Natural killer cell (primary cell): ENCODE results near the gene KAZN. TPM values are rescaled to one million over a fixed set of nuclear protein-coding genes. Genes with fewer than 3 reads are reported as not detected.

Source experiments
- ATAC-seq, 3 donors: fragments of 150-1000 bp in 2 of 3; fragments of 200-7000 bp in 1 of 3; cut with Tn5 transposase; 1 replicate in 1 of 3; 2 replicates in 2 of 3; pipeline ENCODE4 v1.10.0; 2021; ENCODE audit warnings: mild to moderate bottlenecking in 2 of 3, moderate library complexity in 2 of 3
- DNase-seq, 2 donors: peaks; one replicate each; pipeline versions ENCODE4 v3.0.0 to v3.0.0-alpha.2; 2013 to 2021; ENCODE audit warnings: mixed read lengths in 1 of 2
- H3K27ac ChIP-seq: one replicate; pipeline ENCODE4 v1.5.1; 2013; ENCODE audit warnings: mild to moderate bottlenecking, low read length
- H3K27me3 ChIP-seq: one replicate; pipeline ENCODE4 v1.6.1; 2013; ENCODE audit warnings: low read length; ENCODE audit not compliant: control insufficient read depth, insufficient read depth
- H3K36me3 ChIP-seq: one replicate; pipeline ENCODE4 v1.6.1; 2013; ENCODE audit warnings: low read length; ENCODE audit not compliant: control insufficient read depth, insufficient read depth
- H3K4me1 ChIP-seq: one replicate; pipeline ENCODE4 v1.6.1; 2013; ENCODE audit warnings: low read length; ENCODE audit not compliant: control insufficient read depth, insufficient read depth
- H3K4me3 ChIP-seq: one replicate; pipeline ENCODE4 v1.5.1; 2013; ENCODE audit warnings: low read length
- H3K9me3 ChIP-seq: one replicate; pipeline ENCODE4 v1.6.1; 2013; ENCODE audit warnings: low read length; ENCODE audit not compliant: control insufficient read depth, insufficient read depth
- H3K27ac Mint-ChIP-seq, 2 donors: one replicate each; pipeline ENCODE4 v1.8.0; 2022; ENCODE audit warnings: mild to moderate bottlenecking in 2 of 2, mixed read lengths in 2 of 2, moderate library complexity in 1 of 2
- H3K27me3 Mint-ChIP-seq, 2 donors: one replicate each; pipeline ENCODE4 v1.8.0; 2022; ENCODE audit warnings: low read depth in 2 of 2, mixed read lengths in 2 of 2
- H3K36me3 Mint-ChIP-seq: one replicate; pipeline ENCODE4 v1.8.0; 2022; ENCODE audit warnings: mixed read lengths
- H3K4me1 Mint-ChIP-seq, 2 donors: one replicate each; pipeline ENCODE4 v1.8.0; 2022; ENCODE audit warnings: mixed read lengths in 2 of 2
- H3K4me3 Mint-ChIP-seq: one replicate; pipeline ENCODE4 v1.8.0; 2022; ENCODE audit warnings: mild to moderate bottlenecking, moderate library complexity, mixed read lengths
- H3K9me3 Mint-ChIP-seq, 2 donors: one replicate each; pipeline ENCODE4 v1.8.0; 2022; ENCODE audit warnings: mixed read lengths in 2 of 2
- WGBS: methylation state at CpG from one replicate; pipeline ENCODE4 v1.1.7; 2013; ENCODE audit warnings: missing lambda C conversion rate; ENCODE audit not compliant: insufficient coverage; 5-methylcytosine and 5-hydroxymethylcytosine counted together
- intact Hi-C: fragments of 100-400 bp; cut with micrococcal nuclease; formaldehyde crosslinking; loops from one replicate; pipeline ENCODE4 v1.14.2; 2022
- total RNA-seq, 4 donors: library from RNA; stranded (reverse); fragments of 120-200 nt in 1 of 4; gene quantifications; one replicate each; pipeline versions ENCODE4 v1.2.3 to v1.2.4, GENCODE V29; 2013 to 2022
- TF ChIP-seq, protein P1 (sequence below): fragments of 200-600 bp; IDR thresholded peaks from one replicate; pipeline ENCODE4 v1.8.0; 2022; ENCODE audit warnings: antibody characterized with exemption

KAZN gene
- total RNA-seq, 3 donors from 2014 or later (not counting 1 experiment from before 2014, with no cell fraction given): 1.2 to 2.0 (median 1.7) TPM

- Mint-ChIP-seq H3K9me3 (no peaks in the 10 kb centered on the region), H3K36me3 (no peaks in the 10 kb centered on the region), H3K27me3 (peaks cover 0 to 3% of the 10 kb centered on the region in 2 donors), H3K4me1 (no peaks in the 10 kb centered on the region), H3K4me3 (no peak overlapping the region), H3K27ac (no peak overlapping the region)
- 91% methylated on average over 13 of the region's 13 CpGs for WGBS
- intact Hi-C loops: no loop called here
- Histone ChIP-seq H3K36me3 (no peaks in the 10 kb centered on the region), H3K4me3 (no peak overlapping the region), H3K27ac (no peak overlapping the region), H3K9me3 (no peaks in the 10 kb centered on the region), H3K4me1 (no peaks in the 10 kb centered on the region), H3K27me3 (no peaks in the 10 kb centered on the region)
- TF ChIP-seq, protein P1, sequence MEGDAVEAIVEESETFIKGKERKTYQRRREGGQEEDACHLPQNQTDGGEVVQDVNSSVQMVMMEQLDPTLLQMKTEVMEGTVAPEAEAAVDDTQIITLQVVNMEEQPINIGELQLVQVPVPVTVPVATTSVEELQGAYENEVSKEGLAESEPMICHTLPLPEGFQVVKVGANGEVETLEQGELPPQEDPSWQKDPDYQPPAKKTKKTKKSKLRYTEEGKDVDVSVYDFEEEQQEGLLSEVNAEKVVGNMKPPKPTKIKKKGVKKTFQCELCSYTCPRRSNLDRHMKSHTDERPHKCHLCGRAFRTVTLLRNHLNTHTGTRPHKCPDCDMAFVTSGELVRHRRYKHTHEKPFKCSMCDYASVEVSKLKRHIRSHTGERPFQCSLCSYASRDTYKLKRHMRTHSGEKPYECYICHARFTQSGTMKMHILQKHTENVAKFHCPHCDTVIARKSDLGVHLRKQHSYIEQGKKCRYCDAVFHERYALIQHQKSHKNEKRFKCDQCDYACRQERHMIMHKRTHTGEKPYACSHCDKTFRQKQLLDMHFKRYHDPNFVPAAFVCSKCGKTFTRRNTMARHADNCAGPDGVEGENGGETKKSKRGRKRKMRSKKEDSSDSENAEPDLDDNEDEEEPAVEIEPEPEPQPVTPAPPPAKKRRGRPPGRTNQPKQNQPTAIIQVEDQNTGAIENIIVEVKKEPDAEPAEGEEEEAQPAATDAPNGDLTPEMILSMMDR: no peak
- no peak for ATAC-seq
- no peak for DNase-seq
Observed at GRCh38 chr1:14678011-14678638, 79.6 kb downstream of the KAZN start.

GRCh38 chr1:14679027-14679688 is 80.7 kb downstream of the KAZN start:
- WGBS: 81% methylated on average over 10 of the region's 10 CpGs
- H3K9me3 ChIP-seq: peaks cover under 1% of the 10 kb centered on the region

DNA sequence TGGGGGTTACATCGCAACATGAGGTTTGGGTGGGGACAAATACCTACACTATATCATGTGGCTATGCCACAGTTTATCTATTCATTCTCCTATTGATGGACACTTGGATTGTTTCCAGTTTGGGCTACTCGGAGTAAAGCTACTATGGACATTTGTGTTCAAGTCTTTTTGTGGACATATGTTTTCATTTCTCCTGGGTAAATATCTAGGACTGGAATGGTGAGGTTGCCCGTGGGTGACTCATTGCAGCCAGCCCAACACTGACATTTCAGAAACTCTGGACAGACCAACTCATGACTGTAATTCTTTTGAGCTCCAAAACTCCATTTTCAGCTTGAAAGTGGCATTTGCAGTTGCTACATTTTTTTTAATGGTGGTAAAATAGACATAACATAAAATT is 82.7 kb downstream of the KAZN start:
- DNase-seq (no peak), ATAC-seq (no peak)
- Histone ChIP-seq H3K36me3 (no peaks in the 10 kb centered on the region), H3K27me3 (no peaks in the 10 kb centered on the region), H3K27ac (no peak overlapping the region), H3K4me3 (no peak overlapping the region), H3K9me3 (peaks cover 4% of the 10 kb centered on the region), H3K4me1 (no peaks in the 10 kb centered on the region)
- Mint-ChIP-seq H3K9me3 (no peaks in the 10 kb centered on the region), H3K27me3 (peaks cover 3 to 7% of the 10 kb centered on the region in 2 donors), H3K4me1 (no peaks in the 10 kb centered on the region), H3K27ac (no peak overlapping the region), H3K4me3 (no peak overlapping the region), H3K36me3 (no peaks in the 10 kb centered on the region)
- intact Hi-C loops: loop anchor here (10.0 kb wide), 1 partner anchor 56 kb away; no protein-coding TSS in a partner anchor
- TF ChIP-seq, protein P1: no peak
- WGBS: 84% methylated on average over 3 of the region's 3 CpGs

More at GRCh38 chr1:14679027-14679688, 80.7 kb downstream of the KAZN start:
- H3K4me3 Mint-ChIP-seq: no peak overlapping the region
- H3K36me3 Mint-ChIP-seq: no peaks in the 10 kb centered on the region
- Histone ChIP-seq H3K27me3 (no peaks in the 10 kb centered on the region), H3K27ac (no peak overlapping the region), H3K4me1 (no peaks in the 10 kb centered on the region), H3K36me3 (no peaks in the 10 kb centered on the region), H3K4me3 (no peak overlapping the region)
- no peaks in the 10 kb centered on the region for H3K9me3 Mint-ChIP-seq
- ATAC-seq: no peak
- TF ChIP-seq, protein P1: no peak
- peaks cover 0 to 3% of the 10 kb centered on the region in 2 donors for H3K27me3 Mint-ChIP-seq
- no peak overlapping the region for H3K27ac Mint-ChIP-seq
- no peaks in the 10 kb centered on the region for H3K4me1 Mint-ChIP-seq
- no peak for DNase-seq
- intact Hi-C loops: no loop called here
